Measurements from ENCODE around the gene ABLIM2. TPM values are rescaled to one million over a fixed set of nuclear protein-coding genes. Genes with fewer than 3 reads are reported as not detected.

Gene ABLIM2
- total RNA-seq, 1 experiment from 2014 or later: 1.0 TPM

GRCh38 chr4:8115916-8116315, 42.7 kb downstream of the ABLIM2 start:
- H3K9me3 ChIP-seq (ENCODE audit: control insufficient read depth, low read depth, low read length): no peaks in the 10 kb centered on the region

More at GRCh38 chr4:8115916-8116315, 42.7 kb downstream of the ABLIM2 start:
- TF ChIP-seq, protein P1, sequence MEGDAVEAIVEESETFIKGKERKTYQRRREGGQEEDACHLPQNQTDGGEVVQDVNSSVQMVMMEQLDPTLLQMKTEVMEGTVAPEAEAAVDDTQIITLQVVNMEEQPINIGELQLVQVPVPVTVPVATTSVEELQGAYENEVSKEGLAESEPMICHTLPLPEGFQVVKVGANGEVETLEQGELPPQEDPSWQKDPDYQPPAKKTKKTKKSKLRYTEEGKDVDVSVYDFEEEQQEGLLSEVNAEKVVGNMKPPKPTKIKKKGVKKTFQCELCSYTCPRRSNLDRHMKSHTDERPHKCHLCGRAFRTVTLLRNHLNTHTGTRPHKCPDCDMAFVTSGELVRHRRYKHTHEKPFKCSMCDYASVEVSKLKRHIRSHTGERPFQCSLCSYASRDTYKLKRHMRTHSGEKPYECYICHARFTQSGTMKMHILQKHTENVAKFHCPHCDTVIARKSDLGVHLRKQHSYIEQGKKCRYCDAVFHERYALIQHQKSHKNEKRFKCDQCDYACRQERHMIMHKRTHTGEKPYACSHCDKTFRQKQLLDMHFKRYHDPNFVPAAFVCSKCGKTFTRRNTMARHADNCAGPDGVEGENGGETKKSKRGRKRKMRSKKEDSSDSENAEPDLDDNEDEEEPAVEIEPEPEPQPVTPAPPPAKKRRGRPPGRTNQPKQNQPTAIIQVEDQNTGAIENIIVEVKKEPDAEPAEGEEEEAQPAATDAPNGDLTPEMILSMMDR (conservative IDR thresholded peaks at IDR 0.05): no peak
- Histone ChIP-seq H3K18ac (ENCODE audit: insufficient read length, low read depth, low read length) (no peak overlapping the region), H3K23ac (ENCODE audit: insufficient read length, low read depth, low read length) (no peak overlapping the region), H3K4me1 (ENCODE audit: insufficient read depth, low read length) (no peaks in the 10 kb centered on the region; the same call in 1 of the 2 replicates), H3K23me2 (ENCODE audit: insufficient read length, low read depth, low read length, poor library complexity, severe bottlenecking) (no peaks in the 10 kb centered on the region), H2BK5ac (ENCODE audit: insufficient read length, low read length) (no peak overlapping the region), H2AFZ (ENCODE audit: low read length) (no peak overlapping the region), H3K79me2 (ENCODE audit: insufficient read depth, low read length) (no peaks in the 10 kb centered on the region), H4K91ac (ENCODE audit: insufficient read length, low read depth, low read length) (no peak overlapping the region), H2BK15ac (ENCODE audit: low read depth, low read length) (no peak overlapping the region), H3K79me1 (ENCODE audit: insufficient read depth, low read depth, low read length, poor library complexity, severe bottlenecking) (no peaks in the 10 kb centered on the region), H2BK120ac (ENCODE audit: low read depth, low read length, poor library complexity, severe bottlenecking) (no peak overlapping the region), H4K5ac (ENCODE audit: insufficient read length, low read depth, low read length) (no peak overlapping the region), H3K4me2 (ENCODE audit: insufficient read depth, insufficient read length, low read length) (no peak overlapping the region), H2AK5ac (ENCODE audit: insufficient read length, low read length) (no peak overlapping the region), H4K8ac (replicated peaks; ENCODE audit: insufficient read length, low read depth, low read length) (no peak overlapping the region), H4K20me1 (ENCODE audit: control insufficient read depth, insufficient read depth, insufficient read length) (no peaks in the 10 kb centered on the region), H3K9ac (ENCODE audit: extremely low read depth, insufficient read length, low read length) (no peak overlapping the region), H3T11ph (ENCODE audit: low read length) (no peak overlapping the region), H3K14ac (ENCODE audit: insufficient read depth, low read length) (no peak overlapping the region), H3K56ac (ENCODE audit: insufficient read length, low read depth, low read length) (no peak overlapping the region), H3K27me3 (ENCODE audit: insufficient read depth, low read length) (no peaks in the 10 kb centered on the region), H2BK20ac (ENCODE audit: low read depth, low read length, poor library complexity, severe bottlenecking) (no peak overlapping the region), H2BK12ac (ENCODE audit: insufficient read length, low read depth, low read length) (no peak overlapping the region), H3K4ac (ENCODE audit: low read depth, low read length) (no peak overlapping the region), H3K27ac (ENCODE audit: insufficient read length, low read depth, low read length) (no peak overlapping the region)
- Mint-ChIP-seq H3K27me3 (ENCODE audit: low read depth) (no peaks in the 10 kb centered on the region; the same call in 1 of the 2 replicates), H3K36me3 (ENCODE audit: insufficient read depth in 1 of 3, low read depth in 3 of 3) (no peaks in the 10 kb centered on the region; a peak in 1 of 7 replicates), H3K4me1 (peaks cover 19 to 29% of the 10 kb centered on the region in 2 experiments), H3K9me3 (peaks cover 0 to 5% of the 10 kb centered on the region in 2 experiments; a peak in 3 of 5 replicates), H3K27ac (no peak overlapping the region; a peak in 1 of 7 replicates), H3K4me3 (no peak overlapping the region)
- no peak for DNase-seq
- no CpG with 5 or more reads among the region's 8 CpGs for WGBS (ENCODE audit: extremely low coverage, insufficient read length, low lambda C conversion rate)
